Rectal smooth muscle tissue (tissue), 1 donor: Measurements from ENCODE around the gene LRRC8D.

Experiments
- H3K27ac ChIP-seq: one replicate; pipeline ENCODE4 v1.7.0; 2013; ENCODE audit warnings: low read depth, low read length, inconsistent platforms
- H3K27me3 ChIP-seq: one replicate; pipeline ENCODE4 v1.7.0; 2013; ENCODE audit warnings: low read length; ENCODE audit not compliant: control insufficient read depth, insufficient read depth
- H3K36me3 ChIP-seq: one replicate; pipeline ENCODE4 v1.7.0; 2013; ENCODE audit warnings: low read length; ENCODE audit not compliant: control insufficient read depth, insufficient read depth
- H3K4me1 ChIP-seq: one replicate; pipeline ENCODE4 v1.7.0; 2013; ENCODE audit warnings: low read length; ENCODE audit not compliant: control insufficient read depth, insufficient read depth
- H3K4me3 ChIP-seq: one replicate; pipeline ENCODE4 v1.7.0; 2013; ENCODE audit warnings: low read length
- H3K9ac ChIP-seq: one replicate; pipeline ENCODE4 v1.7.0; 2013; ENCODE audit warnings: low read length

The LRRC8D gene

DNA sequence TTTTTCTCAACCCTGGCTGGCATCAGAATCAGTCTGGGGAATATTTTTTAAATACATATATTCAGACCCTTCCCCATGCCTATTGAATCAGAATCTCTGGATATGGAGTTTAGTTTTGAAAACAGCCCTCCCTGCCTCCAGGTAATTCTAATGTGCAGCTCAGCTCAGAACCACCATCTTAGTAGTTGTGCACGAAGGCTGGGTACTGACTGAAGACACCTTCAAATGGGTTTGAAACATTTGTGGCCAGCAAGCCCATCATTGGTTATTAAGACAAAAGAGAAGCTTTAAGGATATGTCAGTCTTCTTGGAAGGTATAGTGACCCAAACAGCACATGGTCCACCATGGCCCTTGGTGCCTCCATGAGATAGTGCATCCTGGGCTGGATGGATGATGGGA lies 7.1 kb downstream of the LRRC8D start:
- Histone ChIP-seq H3K27ac (no peak overlapping the region), H3K4me3 (no peak overlapping the region), H3K4me1 (peaks cover 2% of the 10 kb centered on the region), H3K36me3 (no peaks in the 10 kb centered on the region), H3K27me3 (no peaks in the 10 kb centered on the region), H3K9ac (no peak overlapping the region)

DNA sequence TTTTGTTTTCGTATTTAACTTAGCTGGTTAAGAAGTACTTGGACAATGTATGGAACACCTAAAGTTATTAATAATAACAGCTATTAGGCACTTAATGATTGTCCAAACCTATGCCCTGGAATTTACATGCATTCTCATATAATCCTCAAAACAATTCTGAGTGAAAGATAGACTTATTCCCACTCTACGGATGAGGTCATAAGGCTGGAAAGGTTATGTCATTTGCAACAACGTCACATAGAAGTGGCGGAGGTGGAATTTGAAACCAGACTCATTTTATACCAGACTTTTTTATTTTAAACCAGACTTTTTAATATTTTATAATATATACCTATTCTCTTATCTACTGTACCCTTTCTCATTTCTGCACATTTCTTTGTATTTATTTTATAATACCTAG lies 8.4 kb downstream of the LRRC8D start:
- Histone ChIP-seq H3K9ac (no peak overlapping the region), H3K27me3 (no peaks in the 10 kb centered on the region), H3K4me3 (no peak overlapping the region), H3K27ac (no peak overlapping the region), H3K36me3 (no peaks in the 10 kb centered on the region), H3K4me1 (no peaks in the 10 kb centered on the region)

DNA sequence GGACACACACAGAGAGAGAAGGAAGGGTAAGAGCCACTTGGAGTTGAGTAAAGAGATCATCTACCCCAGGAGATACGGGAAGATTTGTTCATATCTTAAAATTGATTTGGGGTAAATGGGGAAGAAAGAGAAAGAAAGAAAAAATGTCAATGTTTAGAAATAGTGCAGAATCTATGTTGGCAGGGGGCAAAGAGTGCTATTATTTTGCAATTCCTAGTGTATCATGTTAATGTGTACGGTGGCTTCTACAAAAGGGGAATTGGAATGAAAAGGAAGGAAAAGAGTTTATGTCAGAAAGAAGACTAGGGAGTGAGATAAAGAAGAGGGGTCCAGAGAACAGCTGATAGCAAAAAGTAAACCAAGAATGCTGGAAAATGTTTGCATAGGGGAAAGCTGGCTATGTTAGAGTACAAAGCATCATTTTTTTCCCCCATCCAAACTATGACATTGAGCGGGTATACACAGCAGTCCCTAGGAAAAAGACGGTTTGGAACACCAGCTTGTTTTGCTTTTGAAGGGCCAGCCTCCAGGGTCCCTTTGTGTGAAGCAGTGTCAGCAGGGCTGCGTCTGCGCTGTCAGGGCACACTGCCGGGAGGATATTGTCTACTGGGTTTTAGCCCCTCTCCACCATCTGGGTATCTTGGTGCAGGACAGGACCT lies 10.8 kb downstream of the LRRC8D start:
- no peak overlapping the region for H3K9ac ChIP-seq

DNA sequence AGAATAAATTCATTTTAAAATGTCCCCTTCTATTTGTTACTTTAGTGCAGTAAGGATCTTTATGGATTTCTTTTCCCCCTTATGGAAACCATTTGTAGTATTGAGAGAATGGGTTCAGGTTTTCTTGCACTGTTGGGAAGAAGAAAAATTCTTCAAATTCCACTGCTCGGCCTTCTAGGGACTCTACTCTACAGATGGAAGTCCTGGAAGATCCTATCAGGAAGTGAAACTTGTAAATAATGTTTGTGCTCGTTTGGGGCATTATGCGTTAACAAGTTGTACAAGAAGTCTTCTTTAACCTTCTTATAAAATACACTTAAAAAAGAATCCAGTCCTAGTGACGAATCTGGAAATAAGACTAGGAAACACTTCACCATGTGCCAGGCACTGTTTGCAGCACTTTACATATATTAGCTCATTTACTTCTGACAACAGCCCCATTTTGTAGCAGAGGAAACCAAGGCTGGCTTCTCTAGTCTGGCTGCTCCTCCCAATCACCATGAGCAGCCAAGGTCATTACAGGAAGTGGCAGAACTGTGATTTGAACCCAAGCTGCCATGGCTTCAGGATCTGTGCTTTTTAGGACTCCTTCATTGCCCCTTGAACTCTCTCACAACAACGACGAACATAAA lies 11.8 kb downstream of the LRRC8D start:
- peaks cover 3% of the 10 kb centered on the region for H3K4me1 ChIP-seq
- H3K36me3 ChIP-seq: no peaks in the 10 kb centered on the region
- H3K4me3 ChIP-seq: no peak overlapping the region
- no peak overlapping the region for H3K27ac ChIP-seq
- H3K9ac ChIP-seq: no peak overlapping the region
- no peaks in the 10 kb centered on the region for H3K27me3 ChIP-seq

More for the DNA sequence above, 10.8 kb downstream of the LRRC8D start:
- H3K4me3 ChIP-seq: no peak overlapping the region
- H3K27me3 ChIP-seq: no peaks in the 10 kb centered on the region
- no peaks in the 10 kb centered on the region for H3K36me3 ChIP-seq
- no peak overlapping the region for H3K27ac ChIP-seq
- peaks cover 3% of the 10 kb centered on the region for H3K4me1 ChIP-seq

DNA sequence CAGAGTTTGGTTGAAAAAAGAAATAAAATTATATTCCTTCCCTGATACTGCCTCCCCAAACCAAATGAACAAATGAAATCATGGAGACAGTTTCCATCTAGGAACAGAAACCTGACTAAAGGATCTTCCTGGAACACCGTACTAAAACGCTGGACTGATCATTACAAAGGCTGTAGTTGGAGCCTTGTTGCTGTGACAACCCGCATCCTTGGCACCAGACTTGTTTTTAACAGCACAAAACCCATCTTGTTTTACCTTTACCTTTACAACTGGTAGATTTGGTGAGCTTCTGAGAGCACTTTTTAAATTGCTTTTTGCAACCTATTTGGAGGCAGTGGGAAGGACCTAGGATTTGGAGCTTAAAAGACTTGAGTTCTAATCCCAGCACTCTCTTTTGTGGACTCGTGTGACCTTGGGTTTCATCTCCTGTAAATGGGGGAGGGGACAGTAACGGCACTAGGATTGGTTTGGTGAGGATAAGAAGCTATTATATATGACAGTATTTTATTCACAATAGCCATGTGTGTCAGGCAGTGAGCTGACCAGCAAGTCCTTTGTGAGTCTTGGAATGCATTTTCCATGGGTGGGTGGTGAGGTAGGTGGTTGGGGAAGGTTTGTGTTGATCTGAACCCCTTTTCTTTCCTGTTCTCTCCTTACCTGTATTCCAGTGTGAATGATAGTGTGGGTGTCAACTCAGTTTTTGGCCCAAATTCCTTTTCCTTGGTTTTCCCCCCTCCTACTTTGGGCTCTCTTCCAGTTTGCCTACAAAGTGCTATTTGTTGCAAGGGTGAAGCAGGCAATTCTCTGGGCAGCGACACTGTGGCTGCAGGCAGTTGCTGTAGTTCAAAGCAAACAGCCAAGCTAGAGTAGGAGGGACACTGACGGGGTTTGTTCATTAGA lies 12.6 kb downstream of the LRRC8D start:
- Histone ChIP-seq H3K9ac (no peak overlapping the region), H3K4me1 (peaks cover 3% of the 10 kb centered on the region), H3K4me3 (no peak overlapping the region), H3K27me3 (no peaks in the 10 kb centered on the region), H3K27ac (no peak overlapping the region), H3K36me3 (no peaks in the 10 kb centered on the region)

DNA sequence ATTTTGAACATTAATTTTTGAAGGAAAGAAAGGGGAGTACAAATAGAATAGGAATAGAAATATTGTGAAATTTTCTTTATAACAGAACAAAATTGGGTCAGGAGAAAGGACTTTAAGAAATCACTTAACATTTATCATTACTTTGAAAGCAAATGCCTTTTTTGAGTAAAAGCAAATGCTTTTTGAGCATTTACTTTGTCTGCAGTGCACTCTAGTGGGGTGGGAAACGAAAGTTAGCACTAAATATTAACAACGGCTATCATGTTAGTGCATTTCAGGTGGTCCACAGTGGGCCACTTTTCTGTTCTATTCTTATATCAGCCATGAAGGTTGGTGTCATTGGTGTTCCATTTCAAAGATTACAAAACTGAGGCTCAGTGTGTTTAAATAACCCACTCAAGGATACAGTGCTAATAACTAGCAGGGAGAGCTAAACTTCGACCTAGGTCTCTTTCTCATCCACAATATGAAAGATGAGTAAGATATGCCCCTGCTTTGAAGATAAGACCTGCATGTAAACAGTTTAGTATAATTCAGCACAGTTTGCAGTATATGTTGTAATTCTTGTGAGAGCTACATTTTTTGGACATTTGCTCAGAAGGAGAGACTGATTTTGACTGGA lies 13.4 kb downstream of the LRRC8D start:
- Histone ChIP-seq H3K4me1 (peaks cover 3% of the 10 kb centered on the region), H3K36me3 (no peaks in the 10 kb centered on the region), H3K27me3 (no peaks in the 10 kb centered on the region), H3K9ac (no peak overlapping the region), H3K4me3 (no peak overlapping the region), H3K27ac (no peak overlapping the region)

DNA sequence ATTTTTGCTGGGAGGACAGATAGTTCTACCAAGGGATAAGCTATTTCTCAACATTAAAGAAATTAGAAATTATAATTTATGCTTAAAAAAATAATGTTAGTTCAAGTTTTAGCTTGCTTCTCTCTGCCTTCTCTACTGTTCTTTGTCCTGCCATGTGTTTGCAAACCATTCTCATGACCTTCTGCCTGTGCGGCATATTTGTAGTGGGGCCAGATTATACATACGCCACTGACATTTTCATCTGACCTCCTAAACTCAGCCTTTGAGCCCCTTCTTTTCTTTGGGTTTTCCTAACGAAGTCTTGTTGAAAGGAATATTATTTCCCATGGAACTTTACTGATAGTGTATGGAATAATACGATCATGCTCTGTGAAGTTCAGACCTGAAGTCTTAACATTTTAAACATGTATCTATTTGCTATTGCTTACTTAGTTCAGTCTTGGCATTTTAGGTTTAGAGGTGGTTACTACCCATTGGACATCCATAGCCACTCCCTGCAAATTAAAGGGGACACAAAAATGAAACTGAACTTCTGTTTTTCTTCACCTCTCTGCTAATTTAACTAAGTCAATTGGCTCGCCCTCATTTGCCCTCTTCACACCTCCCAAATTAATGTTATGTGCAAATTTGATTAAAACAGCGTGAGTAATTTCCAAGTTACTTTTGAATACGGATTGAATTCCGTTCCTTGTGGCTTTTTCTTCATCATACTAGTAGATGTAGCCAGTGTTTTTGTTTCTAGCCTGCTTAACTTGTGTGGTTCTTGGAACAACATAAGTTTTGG lies 15.6 kb downstream of the LRRC8D start:
- Histone ChIP-seq H3K4me3 (no peak overlapping the region), H3K36me3 (no peaks in the 10 kb centered on the region), H3K4me1 (peaks cover 3% of the 10 kb centered on the region), H3K9ac (no peak overlapping the region), H3K27ac (no peak overlapping the region), H3K27me3 (no peaks in the 10 kb centered on the region)

DNA sequence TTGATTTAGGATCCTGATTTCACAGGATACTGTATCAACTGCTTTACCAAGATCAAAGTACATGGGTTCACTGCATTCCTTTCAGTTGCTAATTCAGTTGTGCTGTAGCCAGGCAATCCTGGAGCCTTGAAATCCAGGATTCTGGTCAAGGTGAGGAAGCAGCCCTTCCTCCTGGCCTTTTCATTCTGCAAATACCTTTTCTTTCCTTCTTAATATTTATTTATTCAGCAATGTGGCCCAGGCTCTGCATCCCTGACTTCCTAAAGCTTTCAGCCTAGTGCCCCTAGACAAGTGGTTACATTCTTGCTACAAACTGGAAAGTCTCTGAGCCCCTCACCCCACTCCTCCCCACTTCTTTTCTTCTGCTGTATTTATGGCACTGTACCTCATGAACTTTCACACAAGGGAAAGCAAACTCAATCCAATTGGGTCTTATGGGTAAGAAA lies 16.2 kb downstream of the LRRC8D start:
- H3K36me3 ChIP-seq: no peaks in the 10 kb centered on the region
- H3K27ac ChIP-seq: no peak overlapping the region
- H3K9ac ChIP-seq: no peak overlapping the region
- no peak overlapping the region for H3K4me3 ChIP-seq
- H3K27me3 ChIP-seq: no peaks in the 10 kb centered on the region
- peaks cover 3% of the 10 kb centered on the region for H3K4me1 ChIP-seq

DNA sequence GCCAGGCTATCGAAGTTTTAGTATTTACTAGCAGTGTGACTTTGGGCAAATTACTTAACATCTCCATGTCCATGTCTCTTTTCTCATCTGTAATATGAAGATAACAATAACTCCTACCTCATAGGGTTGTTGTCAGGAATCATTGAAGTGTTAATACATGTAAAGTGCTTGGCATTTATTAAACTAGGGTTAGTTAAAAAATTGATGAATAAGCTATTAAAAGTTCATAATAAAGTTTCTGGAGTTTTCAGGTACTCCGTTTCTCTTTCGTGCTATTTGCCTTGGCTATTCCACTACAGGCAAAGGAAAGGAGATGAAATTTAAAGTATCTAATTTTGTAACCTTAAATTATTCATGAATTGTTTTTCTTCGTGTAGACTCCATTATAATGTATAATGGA lies 16.7 kb downstream of the LRRC8D start:
- Histone ChIP-seq H3K36me3 (no peaks in the 10 kb centered on the region), H3K4me1 (peaks cover 5% of the 10 kb centered on the region), H3K9ac (no peak overlapping the region), H3K27ac (no peak overlapping the region), H3K27me3 (no peaks in the 10 kb centered on the region), H3K4me3 (no peak overlapping the region)

DNA sequence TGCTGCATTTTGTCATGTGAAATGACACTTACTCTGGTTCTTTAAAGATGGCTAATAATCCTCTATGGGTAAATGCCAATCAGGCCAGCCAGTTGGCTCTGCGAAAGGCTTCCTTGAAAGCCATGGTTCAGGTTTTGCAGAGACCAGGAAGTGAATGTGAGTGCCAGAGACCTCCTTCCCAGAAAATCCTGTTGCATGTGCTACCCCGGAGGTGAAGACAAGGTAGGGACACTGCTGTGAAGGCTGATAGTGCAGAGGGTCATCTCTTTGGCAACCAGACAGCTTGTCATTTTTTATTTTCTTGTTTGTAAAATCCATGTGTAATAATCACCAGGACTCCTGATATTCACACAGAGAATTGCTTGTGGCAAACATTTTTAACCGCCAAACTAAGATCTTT lies 18.7 kb downstream of the LRRC8D start:
- H3K36me3 ChIP-seq: no peaks in the 10 kb centered on the region
- H3K27ac ChIP-seq: no peak overlapping the region
- H3K4me3 ChIP-seq: no peak overlapping the region
- H3K27me3 ChIP-seq: no peaks in the 10 kb centered on the region
- no peak overlapping the region for H3K9ac ChIP-seq
- peaks cover 9% of the 10 kb centered on the region for H3K4me1 ChIP-seq

DNA sequence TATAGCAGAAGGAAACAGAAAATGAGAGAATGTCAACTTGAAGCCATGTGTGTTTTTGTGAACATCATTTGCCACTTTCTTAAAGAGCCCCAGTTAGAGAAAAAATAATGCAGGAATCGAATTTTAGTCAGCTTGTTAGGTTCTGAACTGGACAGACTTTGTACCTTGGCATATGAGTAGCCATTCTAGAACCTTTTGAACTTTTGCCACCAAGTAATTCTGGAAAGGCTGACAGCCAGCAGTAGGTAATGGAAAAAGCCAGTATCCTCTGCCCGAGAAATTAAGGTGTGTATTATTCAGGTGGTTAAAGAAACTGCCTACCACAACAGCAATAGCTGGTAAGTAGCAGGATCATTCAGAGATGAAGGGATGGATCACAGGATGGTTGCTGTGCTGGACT lies 20.7 kb downstream of the LRRC8D start:
- H3K9ac ChIP-seq: no peak overlapping the region
- H3K27ac ChIP-seq: no peak overlapping the region
- no peaks in the 10 kb centered on the region for H3K27me3 ChIP-seq
- H3K4me1 ChIP-seq: peaks cover 6% of the 10 kb centered on the region
- no peak overlapping the region for H3K4me3 ChIP-seq
- H3K36me3 ChIP-seq: no peaks in the 10 kb centered on the region
